Measurements from ENCODE around the gene NFS1.

DNA sequence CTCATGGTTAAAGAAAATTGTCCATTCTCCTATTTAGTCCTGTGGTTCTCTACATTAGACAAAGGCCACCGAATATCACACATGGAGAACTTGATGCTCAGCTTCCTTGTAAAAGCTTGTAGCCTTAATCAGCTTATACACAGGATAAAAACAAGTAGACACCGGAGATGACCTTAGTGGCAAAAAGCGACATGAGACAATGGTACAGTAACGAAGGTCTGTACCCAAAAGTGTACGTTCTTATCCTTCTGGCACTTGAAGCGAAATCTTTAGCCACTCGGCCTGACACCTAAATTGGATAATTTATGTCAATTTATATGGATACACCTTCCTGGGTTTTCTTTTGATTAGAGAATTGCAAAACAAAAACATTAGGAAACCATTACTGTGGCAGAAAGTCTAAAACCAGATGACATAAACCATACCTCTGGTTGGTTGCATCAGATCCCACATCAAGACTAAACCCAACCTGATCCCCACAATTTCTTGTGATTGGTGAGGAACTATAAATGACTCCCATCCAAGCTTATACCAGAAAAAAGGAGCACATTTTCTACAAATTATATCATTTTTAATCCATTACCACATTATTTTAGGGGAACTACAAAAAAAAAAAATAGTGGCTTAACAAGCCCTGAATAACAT, 36.8 kb upstream of the NFS1 start:
- TF ChIP-seq, protein P1, sequence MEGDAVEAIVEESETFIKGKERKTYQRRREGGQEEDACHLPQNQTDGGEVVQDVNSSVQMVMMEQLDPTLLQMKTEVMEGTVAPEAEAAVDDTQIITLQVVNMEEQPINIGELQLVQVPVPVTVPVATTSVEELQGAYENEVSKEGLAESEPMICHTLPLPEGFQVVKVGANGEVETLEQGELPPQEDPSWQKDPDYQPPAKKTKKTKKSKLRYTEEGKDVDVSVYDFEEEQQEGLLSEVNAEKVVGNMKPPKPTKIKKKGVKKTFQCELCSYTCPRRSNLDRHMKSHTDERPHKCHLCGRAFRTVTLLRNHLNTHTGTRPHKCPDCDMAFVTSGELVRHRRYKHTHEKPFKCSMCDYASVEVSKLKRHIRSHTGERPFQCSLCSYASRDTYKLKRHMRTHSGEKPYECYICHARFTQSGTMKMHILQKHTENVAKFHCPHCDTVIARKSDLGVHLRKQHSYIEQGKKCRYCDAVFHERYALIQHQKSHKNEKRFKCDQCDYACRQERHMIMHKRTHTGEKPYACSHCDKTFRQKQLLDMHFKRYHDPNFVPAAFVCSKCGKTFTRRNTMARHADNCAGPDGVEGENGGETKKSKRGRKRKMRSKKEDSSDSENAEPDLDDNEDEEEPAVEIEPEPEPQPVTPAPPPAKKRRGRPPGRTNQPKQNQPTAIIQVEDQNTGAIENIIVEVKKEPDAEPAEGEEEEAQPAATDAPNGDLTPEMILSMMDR (IDR thresholded peaks at IDR 0.05): no peak
- TF ChIP-seq RCOR1 (IDR thresholded peaks at IDR 0.05; ENCODE audit: low read depth, low read length) (no peak), POLR2A (IDR thresholded peaks at IDR 0.05; ENCODE audit: low read length) (no peak), RNF2 (IDR thresholded peaks at IDR 0.05; ENCODE audit: borderline replicate concordance, low read depth) (no peak), MAX (IDR thresholded peaks at IDR 0.05) (no peak), JUN (IDR thresholded peaks at IDR 0.05) (no peak), MYC (IDR thresholded peaks at IDR 0.05; ENCODE audit: borderline replicate concordance, low read length) (no peak), HDAC2 (IDR thresholded peaks at IDR 0.05) (no peak), EP300 (IDR thresholded peaks at IDR 0.05) (no peak), RAD21 (conservative IDR thresholded peaks at IDR 0.05 in 1 of 2, IDR thresholded peaks at IDR 0.05 in 1 of 2) (no peak)
